ENCODE data around the gene GPR176.

GRCh38 chr15:39885099-39885777 lies 34.8 kb downstream of the GPR176 start:
- TF ChIP-seq CTCF (tag by site-specific recombination; IDR thresholded peaks at IDR 0.05), result no peak
- TF ChIP-seq ZNF843 (tag by site-specific recombination; IDR thresholded peaks at IDR 0.05), result no peak
- TF ChIP-seq ZNF221 (tag by site-specific recombination; IDR thresholded peaks at IDR 0.05; ENCODE audit: borderline replicate concordance), result no peak
- no peak for TF ChIP-seq ZBTB8A (tag by site-specific recombination; IDR thresholded peaks at IDR 0.05)
- TF ChIP-seq REST (tag by site-specific recombination; IDR thresholded peaks at IDR 0.05), result no peak
- TF ChIP-seq ZNF404 (tag by site-specific recombination; IDR thresholded peaks at IDR 0.05), result no peak
- no peak for TF ChIP-seq ZNF138 (tag by site-specific recombination; IDR thresholded peaks at IDR 0.05; ENCODE audit: borderline replicate concordance)
